ENCODE measurements around the gene GRIN1. TPM values are rescaled to one million over a fixed set of nuclear protein-coding genes. Genes with fewer than 3 reads are reported as not detected.

GRIN1 gene
- total RNA-seq, 2 donors from 2014 or later, result 0.35 to 0.73 TPM

DNA sequence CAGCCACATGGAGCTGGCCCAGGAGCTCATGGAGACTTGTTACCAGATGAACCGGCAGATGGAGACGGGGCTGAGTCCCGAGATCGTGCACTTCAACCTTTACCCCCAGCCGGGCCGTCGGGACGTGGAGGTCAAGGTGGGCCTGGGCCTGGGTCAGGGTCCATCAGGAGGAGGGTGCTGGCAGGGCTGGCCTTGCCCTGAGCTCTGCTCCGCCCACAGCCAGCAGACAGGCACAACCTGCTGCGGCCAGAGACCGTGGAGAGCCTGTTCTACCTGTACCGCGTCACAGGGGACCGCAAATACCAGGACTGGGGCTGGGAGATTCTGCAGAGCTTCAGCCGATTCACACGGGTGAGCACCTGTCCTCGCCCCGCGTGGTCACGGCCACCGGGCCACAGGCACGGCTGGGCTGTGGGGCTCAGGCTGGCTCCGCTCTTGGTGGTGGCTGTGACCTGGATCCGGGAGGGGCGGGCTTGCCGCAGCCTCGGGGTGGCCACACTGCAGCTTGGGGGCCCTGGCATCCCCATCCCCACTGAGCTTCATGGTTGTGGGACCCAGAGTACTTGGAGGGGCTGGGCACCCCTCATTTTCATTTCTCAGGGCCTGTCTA lies 31.5 kb upstream of the GRIN1 start:
- H3K4me1 Mint-ChIP-seq, result no peaks in the 10 kb centered on the region
- H3K4me3 ChIP-seq (ENCODE audit: low read length), result no peak overlapping the region
- H3K9me3 ChIP-seq (ENCODE audit: control insufficient read depth, low read length), result peaks cover 11% of the 10 kb centered on the region
- H3K9me3 Mint-ChIP-seq, result no peaks in the 10 kb centered on the region
- no peak overlapping the region for H3K27ac Mint-ChIP-seq
- no peak overlapping the region for H3K9ac ChIP-seq (ENCODE audit: extremely low read depth, low read length, poor library complexity, severe bottlenecking)
- no peaks in the 10 kb centered on the region for H3K27me3 Mint-ChIP-seq (ENCODE audit: insufficient read depth)
- H3K4me1 ChIP-seq (ENCODE audit: control insufficient read depth, insufficient read depth, low read length), result no peaks in the 10 kb centered on the region
- TF ChIP-seq, protein P1, sequence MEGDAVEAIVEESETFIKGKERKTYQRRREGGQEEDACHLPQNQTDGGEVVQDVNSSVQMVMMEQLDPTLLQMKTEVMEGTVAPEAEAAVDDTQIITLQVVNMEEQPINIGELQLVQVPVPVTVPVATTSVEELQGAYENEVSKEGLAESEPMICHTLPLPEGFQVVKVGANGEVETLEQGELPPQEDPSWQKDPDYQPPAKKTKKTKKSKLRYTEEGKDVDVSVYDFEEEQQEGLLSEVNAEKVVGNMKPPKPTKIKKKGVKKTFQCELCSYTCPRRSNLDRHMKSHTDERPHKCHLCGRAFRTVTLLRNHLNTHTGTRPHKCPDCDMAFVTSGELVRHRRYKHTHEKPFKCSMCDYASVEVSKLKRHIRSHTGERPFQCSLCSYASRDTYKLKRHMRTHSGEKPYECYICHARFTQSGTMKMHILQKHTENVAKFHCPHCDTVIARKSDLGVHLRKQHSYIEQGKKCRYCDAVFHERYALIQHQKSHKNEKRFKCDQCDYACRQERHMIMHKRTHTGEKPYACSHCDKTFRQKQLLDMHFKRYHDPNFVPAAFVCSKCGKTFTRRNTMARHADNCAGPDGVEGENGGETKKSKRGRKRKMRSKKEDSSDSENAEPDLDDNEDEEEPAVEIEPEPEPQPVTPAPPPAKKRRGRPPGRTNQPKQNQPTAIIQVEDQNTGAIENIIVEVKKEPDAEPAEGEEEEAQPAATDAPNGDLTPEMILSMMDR (conservative IDR thresholded peaks at IDR 0.05), result no peak
- H3K36me3 ChIP-seq (ENCODE audit: control insufficient read depth, insufficient read depth, low read length), result peaks cover 17% of the 10 kb centered on the region
- H3K27ac ChIP-seq (ENCODE audit: low read depth, low read length), result no peak overlapping the region
- H3K4me3 Mint-ChIP-seq, result no peak overlapping the region
- H3K36me3 Mint-ChIP-seq (ENCODE audit: low read depth), result peaks cover 11% of the 10 kb centered on the region
- H3K27me3 ChIP-seq (ENCODE audit: control insufficient read depth, insufficient read depth, low read length, poor library complexity, severe bottlenecking), result no peaks in the 10 kb centered on the region
- WGBS, 2 experiments (ENCODE audit: insufficient coverage in 1 of 2, insufficient read length in 1 of 2), result 95 to 96% methylated on average over 21 to 27 of the region's 27 CpGs
- DNase-seq, result no peak

DNA sequence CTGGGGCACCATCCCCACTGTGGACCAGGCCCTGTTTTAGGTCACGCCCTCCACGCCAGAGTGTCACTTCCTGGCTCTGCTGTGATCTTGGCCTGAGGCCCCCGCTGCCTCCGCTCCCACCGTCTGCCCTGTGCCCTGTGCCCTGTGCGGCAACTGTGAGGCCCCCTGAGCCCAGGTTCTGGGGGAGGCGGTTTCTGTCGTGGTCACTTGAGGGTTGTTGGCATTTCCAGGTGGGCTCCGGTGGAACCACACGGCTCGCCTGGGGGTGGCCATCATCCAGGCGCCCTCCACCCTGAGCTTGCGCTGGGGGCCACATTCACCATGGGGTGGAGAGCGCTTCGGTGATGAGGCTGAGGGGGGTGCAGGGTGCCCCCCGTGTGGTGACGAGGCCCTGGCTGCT lies 31.0 kb upstream of the GRIN1 start:
- Histone ChIP-seq H3K9ac (ENCODE audit: extremely low read depth, low read length, poor library complexity, severe bottlenecking) (no peak overlapping the region), H3K4me1 (ENCODE audit: control insufficient read depth, insufficient read depth, low read length) (no peaks in the 10 kb centered on the region), H3K27me3 (ENCODE audit: control insufficient read depth, insufficient read depth, low read length, poor library complexity, severe bottlenecking) (peaks cover 2% of the 10 kb centered on the region), H3K9me3 (ENCODE audit: control insufficient read depth, low read length) (peaks cover 6% of the 10 kb centered on the region), H3K27ac (ENCODE audit: low read depth, low read length) (no peak overlapping the region), H3K4me3 (ENCODE audit: low read length) (no peak overlapping the region), H3K36me3 (ENCODE audit: control insufficient read depth, insufficient read depth, low read length) (peaks cover 11% of the 10 kb centered on the region)
- Mint-ChIP-seq H3K27me3 (ENCODE audit: insufficient read depth) (peaks cover 3% of the 10 kb centered on the region), H3K4me3 (no peak overlapping the region), H3K4me1 (no peaks in the 10 kb centered on the region), H3K27ac (no peak overlapping the region), H3K9me3 (no peaks in the 10 kb centered on the region), H3K36me3 (ENCODE audit: low read depth) (peaks cover 11% of the 10 kb centered on the region)
- TF ChIP-seq, protein P1 (conservative IDR thresholded peaks at IDR 0.05), result no peak
- DNase-seq, result no peak
- WGBS, 2 experiments (ENCODE audit: insufficient coverage in 1 of 2, insufficient read length in 1 of 2), result 87 to 95% methylated on average over 3 to 17 of the region's 17 CpGs

DNA sequence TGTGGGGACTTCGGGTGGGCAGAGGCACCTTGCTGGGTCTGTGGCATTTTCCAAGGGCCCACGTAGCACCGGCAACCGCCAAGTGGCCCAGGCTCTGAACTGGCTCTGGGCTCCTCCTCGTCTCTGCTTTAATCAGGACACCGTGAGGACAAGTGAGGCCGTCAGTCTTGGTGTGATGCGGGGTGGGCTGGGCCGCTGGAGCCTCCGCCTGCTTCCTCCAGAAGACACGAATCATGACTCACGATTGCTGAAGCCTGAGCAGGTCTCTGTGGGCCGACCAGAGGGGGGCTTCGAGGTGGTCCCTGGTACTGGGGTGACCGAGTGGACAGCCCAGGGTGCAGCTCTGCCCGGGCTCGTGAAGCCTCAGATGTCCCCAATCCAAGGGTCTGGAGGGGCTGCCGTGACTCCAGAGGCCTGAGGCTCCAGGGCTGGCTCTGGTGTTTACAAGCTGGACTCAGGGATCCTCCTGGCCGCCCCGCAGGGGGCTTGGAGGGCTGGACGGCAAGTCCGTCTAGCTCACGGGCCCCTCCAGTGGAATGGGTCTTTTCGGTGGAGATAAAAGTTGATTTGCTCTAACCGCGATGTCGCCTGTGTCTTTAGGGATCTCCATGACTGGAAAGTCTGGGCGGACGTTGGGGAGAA lies 30.2 kb upstream of the GRIN1 start:
- H3K27me3 Mint-ChIP-seq (ENCODE audit: insufficient read depth), result peaks cover 9% of the 10 kb centered on the region
- Histone ChIP-seq H3K27me3 (ENCODE audit: control insufficient read depth, insufficient read depth, low read length, poor library complexity, severe bottlenecking) (peaks cover 9% of the 10 kb centered on the region), H3K4me3 (ENCODE audit: low read length) (no peak overlapping the region), H3K27ac (ENCODE audit: low read depth, low read length) (no peak overlapping the region), H3K9ac (ENCODE audit: extremely low read depth, low read length, poor library complexity, severe bottlenecking) (no peak overlapping the region), H3K9me3 (ENCODE audit: control insufficient read depth, low read length) (no peaks in the 10 kb centered on the region), H3K36me3 (ENCODE audit: control insufficient read depth, insufficient read depth, low read length) (peaks cover 4% of the 10 kb centered on the region), H3K4me1 (ENCODE audit: control insufficient read depth, insufficient read depth, low read length) (no peaks in the 10 kb centered on the region)
- H3K9me3 Mint-ChIP-seq, result no peaks in the 10 kb centered on the region
- TF ChIP-seq, protein P1 (conservative IDR thresholded peaks at IDR 0.05), result no peak
- no peak overlapping the region for H3K27ac Mint-ChIP-seq
- no peak for DNase-seq
- WGBS, 2 experiments (ENCODE audit: insufficient coverage in 1 of 2, insufficient read length in 1 of 2), result 91 to 94% methylated on average over 28 to 29 of the region's 29 CpGs
- peaks cover 11% of the 10 kb centered on the region for H3K36me3 Mint-ChIP-seq (ENCODE audit: low read depth)
- H3K4me1 Mint-ChIP-seq, result no peaks in the 10 kb centered on the region
- no peak overlapping the region for H3K4me3 Mint-ChIP-seq
